Activated T-helper 1 cell treated with anti-CD3 and anti-CD28 coated beads, Interleukin-2, amount 50 U/mL, for 16 hours (primary cell): ENCODE data around the gene FGF12.

Source experiments
- DNase-seq, 2 donors: peaks; one replicate each; pipeline ENCODE4 v3.0.0-alpha.2; 2020; ENCODE audit warnings: low read depth in 1 of 2, low spot score in 1 of 2

FGF12 gene

DNA sequence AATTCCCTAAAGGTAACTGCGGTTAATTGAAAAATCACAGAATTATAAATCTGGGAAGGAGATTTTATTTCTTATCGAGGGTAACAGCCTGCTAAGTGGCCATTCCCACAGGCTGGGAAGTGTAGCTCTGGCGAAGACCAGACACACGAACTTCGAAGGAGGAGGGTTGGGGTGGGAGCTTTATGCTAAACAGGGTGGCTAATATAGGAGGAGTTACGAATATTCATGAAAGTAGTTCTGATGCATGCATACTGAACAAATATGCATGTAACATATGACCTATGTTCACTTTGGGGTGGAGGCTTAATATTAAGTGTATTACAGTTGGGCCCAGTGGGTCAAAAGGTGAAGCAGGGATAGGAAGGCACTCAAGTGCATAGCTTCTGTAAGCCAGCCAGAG, 221.6 kb downstream of the FGF12 start:
- DNase-seq, result no peak

DNA sequence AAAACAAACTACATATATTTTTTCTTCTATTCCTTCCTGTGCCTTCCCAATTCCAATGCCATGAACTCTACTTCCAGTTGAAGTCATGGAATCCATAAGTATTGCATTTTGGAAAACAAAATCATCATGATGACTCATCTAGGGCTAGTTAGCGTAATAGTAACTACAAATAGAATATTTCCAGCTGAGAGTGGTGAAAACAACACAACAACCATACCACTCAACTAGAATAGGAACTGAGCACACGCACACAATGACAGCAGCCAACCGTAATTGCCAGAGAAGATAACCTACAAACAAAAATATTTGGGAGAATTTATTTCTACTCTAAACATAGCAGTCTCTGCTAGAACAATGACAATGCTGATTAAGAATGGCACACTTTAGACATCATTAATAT, 225.9 kb downstream of the FGF12 start:
- DNase-seq, result no peak

DNA sequence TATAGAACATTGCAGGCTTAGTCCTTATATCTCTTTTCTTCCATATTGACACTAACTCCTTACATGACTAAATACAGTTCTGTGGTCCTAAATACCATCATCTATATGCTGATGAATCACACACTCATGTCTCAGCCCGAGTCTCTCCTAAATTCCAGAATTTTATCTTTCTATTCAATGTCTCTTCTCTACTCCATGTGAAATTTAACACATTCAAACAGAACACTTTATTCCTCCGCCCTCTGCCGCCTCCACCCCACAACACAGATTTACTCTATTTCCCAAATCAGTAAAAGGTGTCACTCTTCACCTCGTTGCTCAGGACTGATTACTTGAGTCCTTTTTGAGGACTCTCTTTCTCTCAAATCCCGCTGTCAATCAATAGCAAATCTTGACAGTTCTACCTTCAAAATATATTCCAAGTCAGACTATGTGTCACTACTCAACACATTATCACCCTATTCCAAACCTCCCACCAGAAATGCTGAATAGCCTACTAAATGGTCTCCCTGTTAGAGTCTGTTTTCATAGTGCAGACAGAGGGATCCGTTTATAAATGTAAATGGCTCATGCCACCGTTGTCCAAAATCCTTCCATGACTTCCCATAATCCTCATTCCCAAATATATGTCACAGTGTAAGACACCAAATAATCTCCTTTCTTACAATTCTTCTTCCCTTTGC, 230.3 kb downstream of the FGF12 start:
- DNase-seq, result no peak

DNA sequence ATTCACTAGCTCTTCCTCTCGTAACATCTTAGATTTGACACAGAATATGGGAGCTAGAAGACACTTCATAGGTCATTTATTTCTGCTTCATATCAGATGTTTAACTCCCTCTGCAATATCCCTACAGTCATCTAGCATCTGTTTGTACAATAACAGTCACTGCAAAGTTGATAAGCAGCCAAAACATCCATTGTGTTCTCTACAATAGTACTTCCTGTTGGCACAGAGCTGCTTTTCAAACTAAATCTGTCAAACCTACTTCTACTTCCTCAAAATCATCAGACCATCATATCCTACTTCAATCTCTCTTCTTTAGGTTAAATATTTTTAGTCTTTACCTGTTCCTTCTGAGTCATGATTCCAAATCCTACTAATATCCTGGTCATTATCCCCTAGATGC, 233.2 kb downstream of the FGF12 start:
- no peak for DNase-seq

DNA sequence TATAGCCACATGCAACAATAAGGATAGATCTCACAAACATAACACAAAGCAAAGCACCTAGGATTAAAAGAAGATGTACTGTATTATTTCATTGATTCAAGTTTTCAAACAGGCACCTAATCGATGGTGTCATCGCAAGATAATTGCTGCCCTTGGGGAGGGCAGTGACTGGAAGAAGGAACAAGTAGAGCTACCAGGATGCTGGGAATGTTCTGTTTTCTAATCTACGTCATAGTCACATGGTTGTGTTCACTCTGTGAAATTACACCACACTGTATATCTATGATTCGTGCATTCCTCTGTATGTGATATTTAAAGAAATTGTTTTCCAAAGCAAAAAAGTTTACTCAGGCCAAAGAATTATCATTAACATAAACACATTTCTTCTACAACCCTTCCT, 236.6 kb downstream of the FGF12 start:
- DNase-seq, result no peak

DNA sequence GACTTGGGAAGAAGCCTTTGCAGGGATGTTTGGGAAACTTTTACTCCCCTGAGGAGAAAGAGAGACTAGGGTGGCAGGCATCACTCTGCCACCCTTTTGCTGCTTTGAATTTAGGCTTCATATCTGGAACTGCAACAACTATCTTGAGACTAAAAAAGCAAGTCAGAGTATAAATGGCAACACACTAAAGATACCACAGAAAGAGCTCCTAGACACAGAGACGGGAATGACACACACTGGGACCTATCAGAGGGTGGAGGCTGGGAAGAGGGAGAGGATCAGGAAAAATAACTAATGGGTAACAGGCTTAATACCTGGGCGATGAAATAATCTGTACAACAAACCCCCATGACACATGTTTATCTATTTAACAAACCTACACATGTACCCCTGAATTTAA, 237.8 kb downstream of the FGF12 start:
- no peak for DNase-seq

DNA sequence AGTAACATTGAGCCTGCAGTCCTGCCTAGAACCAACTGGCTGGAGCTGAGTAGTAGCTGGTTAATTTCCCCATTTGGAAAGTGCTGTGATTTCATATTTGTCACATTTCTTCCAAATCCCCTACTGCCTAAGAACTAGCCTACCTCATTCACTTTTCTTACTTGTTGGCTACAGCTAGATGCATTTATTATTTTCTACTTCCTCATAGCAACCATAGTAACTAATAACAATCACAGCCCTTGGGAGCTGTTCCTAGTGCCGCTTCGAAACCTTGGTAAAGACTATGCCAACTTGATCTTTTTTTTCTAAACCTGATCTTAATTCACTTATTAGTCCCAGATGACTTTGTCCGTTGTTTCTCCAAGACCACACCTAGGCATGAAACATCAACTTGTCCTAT, 240.3 kb downstream of the FGF12 start:
- DNase-seq, result no peak

DNA sequence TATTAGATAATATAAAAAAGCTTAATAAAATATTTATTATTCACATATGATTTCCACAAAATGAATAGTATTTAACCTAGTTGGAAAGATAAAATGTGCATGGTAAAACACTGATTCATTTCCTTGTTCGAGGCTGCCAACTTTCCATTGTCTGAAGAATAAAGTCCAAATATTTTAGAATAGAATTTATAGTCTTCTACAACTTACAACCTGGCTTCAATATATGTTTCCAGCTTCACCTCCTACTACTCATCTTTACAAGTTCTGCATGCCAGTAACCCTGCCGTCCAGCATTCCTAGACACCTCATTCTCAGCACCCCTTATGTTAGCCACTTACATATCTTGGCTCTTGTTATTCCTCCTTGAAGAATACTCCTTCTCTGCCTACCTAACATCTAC, 244.5 kb downstream of the FGF12 start:
- DNase-seq, result no peak

DNA sequence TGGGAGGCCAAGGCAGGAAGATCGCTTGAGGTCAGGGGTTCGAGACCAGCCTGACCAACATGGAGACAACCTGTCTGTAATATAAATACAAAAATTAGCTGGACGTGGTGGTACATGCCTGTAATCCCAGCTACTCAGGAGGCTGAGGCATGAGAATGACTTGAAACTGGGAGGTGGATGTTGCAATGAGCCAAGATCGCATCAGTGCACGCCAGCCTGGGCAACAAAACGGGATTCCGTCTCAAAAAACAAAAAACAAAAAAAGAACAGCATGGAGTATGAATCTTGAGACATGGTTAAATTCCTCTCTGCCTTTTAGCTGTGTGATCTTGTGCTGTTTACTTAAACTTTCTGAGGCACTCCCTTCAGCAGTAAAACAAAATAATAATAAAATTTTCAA, 244.9 kb downstream of the FGF12 start:
- DNase-seq, result no peak

DNA sequence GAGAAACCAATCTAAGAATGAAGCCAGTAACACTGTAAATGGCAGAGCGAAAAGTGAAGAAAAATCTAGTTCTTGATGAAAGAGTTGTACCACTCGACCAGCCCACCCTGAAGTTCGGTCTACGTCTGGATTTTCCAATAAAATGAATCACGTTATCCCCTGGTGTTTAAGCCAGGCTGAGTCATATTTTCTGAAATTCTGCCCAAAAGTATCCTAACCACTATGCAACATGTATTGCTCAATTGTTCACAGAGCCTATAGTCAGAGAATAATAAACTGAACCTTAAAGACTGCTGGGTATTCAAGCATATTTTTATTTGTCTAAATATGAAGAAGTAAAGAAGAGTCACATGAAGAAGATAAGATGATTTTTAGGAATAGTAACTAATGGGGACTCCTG, 245.7 kb downstream of the FGF12 start:
- DNase-seq, result no peak

DNA sequence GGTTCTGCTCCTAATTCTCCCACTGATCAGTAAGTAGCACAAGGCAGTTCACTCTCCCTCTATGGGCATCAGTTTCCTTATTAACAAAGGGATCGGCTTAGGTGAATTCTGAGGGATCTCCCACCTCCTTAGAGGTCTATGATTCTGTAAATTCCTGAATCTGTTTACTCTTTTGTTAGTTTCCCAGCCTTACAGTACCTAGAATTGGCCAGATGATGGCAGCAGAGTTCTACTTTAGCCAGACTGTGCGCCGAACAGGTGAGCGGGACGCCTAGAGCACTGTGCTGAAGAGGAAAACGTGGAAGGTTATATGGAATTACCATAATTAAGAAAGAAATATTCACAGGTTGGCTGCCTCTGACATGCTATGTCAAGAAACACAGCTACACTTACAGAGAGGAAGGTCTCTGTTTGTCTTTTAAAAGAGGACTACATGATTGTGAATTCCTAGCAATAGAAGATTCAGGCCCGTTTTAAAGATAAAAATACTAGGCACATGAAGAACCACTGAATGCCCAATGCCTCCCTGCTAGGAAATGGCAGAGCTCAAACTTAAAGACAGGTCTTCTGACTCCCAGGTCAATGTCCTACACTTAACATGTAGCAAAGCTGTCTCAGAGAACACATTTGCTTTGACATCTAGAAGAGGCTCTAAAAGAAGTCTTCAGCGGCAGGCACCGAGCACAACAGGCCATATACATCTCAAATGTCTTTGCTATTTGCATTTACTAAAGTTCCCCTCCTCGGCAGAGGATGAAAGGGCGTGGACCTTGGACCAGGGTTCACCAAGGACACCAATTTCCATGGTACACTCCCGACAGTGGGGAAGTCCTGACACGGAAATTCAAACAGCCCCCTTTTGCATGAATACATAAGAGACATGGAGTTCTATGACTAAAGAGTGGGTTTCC, 259.9 kb downstream of the FGF12 start:
- DNase-seq, result peak in 1 of 2 donors; percentile 8

DNA sequence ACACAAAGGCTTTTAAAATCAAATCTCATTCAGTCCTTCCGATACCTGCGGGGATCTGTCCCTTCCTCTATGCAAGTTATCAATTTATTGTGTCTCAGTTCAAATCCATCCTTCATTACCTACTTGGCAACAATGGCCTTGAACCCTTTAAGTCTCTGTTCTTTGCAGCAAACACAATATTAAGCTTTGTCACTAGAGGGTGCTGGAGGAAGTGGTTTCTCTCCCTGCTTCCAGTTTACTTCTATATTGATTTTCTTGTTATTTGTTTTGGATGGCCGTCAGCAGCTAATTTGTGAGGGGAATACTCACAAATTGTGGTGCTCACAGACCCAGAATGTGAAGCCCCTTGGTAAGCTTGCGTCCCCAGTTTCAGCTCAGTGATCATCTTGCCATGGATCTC, 278.3 kb downstream of the FGF12 start:
- no peak for DNase-seq

DNA sequence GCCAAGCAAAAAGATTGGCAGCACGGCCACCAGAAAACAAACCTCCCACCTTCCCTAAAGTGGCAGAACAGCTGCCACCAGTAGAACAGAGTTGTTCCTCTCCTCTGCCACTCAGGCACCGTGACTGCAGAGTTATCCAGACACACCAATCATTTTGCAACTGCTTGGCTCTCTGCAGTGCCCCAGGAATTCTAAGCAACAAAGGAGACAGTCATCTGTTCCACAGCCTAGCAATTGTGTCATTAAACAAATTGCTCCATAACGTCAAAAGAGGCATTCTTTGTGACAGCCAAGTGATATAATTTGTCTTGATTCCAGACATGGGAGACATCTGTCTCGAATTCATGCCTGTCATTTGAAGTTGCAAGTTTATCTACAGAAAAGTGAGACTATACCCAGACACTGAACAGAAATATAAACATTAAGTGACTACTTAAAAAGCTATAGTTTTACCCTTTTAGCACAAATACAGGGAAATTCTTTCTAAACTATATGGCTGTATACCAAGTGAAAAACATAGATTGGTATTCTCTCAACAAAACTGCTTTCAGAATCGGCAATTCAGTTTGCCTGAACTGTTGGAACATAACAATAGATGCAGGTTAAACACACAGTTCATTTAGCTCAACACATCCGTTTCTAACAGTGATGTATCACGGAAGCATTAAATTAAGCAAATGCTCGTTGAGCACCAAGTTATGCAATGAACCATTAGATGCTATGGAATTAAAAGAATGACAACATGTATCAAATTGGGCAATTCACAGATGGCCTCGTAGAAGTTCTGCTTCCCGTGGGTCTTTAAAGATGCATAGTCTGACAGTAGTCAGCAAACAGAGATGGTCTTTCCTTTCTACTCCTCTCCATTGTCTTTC, 281.3 kb downstream of the FGF12 start:
- no peak for DNase-seq

DNA sequence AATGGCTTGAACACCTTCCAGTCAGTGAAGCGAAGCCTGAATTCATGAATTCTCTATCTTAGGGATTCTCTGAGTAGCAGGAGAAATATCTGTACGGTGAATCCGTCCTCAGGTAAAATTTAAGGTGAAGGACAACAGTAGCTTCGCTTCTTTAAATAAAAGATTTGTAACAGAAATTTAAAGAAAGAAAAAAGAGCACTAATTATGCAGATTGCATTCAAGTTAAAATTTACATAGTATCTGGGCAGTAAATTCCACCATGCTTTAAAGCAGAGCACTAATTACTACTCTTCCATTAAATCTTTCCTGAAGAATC, 282.6 kb downstream of the FGF12 start:
- DNase-seq, result no peak

DNA sequence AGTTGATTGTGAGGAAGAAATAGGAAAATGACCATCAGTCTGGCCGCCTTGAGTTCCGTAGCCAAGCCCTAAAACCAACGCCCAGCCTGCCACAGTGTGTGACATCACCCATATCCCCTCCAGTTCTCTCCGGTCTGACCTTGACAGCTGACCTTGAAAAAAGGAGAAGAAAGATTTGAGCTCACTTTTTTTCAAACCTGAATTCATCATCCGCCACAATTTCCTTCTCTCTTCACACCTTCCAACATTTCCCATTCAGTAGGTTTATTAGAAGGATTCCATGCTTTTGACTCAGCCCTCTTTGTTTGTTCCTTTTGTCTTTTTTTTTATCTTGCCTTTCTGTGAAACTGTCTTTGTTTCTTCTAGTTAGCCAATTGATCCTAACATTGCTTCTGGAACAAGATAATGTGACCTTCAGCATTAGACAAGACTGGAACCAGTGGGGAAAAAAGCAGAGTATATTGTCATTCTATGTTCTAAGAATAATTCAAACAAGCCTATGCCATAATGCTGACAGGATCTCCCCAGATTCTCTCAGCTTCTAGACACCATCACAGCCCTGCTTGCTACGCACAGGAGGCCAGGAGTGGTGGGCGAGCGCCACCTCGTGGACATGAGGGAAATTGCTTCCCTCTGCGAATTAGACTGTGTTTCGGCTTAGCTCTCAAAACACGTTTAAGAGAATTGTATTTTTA, 283.1 kb downstream of the FGF12 start:
- peak in 1 of 2 donors; percentile 13 for DNase-seq

DNA sequence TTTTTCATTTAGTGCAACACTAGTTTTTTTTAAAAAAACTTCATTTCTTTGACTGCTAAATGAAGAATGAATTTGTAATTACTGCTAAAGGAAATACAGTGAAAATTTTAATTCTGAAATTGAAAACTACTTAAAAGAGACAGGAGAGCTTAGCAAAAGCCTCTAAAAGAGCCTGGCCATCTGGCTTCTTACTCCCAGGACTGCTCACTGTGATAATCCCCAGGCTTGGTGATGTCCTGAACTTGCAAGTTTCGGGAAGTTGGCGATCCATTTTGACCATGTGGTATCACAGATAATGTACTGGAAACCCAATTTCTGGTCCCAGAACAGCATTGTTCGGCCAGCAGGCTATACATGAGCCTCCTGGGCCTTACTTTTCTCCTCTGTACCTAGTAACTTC, 292.1 kb downstream of the FGF12 start:
- DNase-seq, result no peak

DNA sequence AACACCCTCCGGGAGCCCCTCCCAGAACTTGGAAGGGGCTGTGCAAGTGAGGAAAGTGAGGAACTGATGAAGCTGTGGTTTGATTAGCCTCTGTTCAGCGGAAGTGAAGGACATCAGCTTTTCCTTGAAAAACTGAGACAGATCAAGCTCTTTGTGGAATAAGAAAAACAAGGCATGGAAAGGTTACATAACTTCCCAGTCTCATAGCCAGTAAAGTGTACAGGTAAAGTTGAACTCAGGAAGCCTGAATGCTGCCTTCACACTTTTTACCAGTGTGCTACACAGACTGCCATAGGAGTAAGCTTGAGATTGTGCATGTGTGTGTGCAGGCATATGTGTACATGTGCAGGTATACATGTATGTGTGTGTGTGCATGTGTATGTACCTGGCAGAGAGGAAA, 293.2 kb downstream of the FGF12 start:
- no peak for DNase-seq

DNA sequence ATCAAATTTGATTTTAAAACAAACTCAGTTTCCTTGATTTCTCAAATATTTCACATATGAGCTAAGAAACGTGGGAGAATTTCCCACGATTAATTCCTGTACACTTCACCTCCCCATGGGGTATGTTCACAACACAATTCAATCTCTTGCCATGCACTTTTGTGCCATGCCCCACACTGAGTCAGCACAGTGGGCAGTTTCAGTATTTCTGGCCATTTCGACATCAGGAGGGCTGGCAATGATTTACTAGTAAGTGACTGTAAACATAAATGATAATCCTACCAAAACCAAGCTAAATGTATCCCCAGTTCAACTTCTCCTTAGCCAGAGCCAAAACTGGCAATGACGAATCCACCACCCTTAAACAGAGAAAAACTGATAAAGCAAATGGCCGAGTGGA, 293.6 kb downstream of the FGF12 start:
- DNase-seq, result no peak

DNA sequence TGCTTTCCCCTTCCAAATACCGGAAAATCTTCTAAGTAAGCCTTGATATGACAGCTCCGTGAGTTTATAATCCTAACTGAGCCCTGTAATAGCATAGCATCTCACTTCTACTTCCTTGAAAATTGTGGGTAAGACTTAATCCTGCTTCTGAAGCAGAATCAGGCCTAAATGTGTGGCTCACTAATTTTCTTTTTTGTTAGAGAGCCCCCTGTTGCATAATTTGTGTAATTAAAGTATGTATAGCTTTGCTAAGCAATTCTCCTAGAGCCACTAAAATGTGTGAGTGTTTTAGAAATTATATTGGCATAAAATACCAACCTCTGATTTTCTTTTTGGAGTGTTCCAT, 304.4 kb downstream of the FGF12 start:
- no peak for DNase-seq

DNA sequence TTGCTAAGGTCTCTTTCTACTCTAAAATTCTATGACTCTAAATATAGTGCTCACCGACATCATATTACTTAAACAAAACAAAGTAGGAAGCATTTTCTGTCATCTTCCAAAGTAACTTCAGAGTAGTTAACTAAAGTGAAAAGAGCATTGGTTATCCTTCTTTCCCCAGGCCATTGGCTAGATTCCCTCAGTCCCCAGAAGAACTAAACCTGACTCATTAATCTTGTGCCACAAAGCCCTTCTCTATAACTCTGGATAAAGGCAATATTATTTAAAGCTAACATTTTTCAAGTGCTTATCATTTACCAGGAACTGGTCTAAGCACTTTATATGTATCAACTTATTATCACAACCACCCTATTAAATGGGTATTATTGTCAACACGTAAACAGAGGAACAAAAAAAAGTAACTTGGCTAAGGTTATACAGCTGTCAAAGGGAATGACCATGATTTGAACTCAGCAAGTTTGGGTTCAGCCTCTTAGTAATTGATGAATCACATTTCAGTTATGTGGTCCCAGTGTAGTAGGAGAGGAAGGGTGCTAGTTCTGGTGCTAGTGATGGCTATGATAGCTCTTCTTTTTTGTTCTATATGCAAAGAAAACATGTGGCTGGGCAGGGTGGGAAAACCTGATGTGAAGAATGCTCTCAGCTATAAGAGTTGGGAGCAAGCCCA, 304.9 kb downstream of the FGF12 start:
- no peak for DNase-seq

DNA sequence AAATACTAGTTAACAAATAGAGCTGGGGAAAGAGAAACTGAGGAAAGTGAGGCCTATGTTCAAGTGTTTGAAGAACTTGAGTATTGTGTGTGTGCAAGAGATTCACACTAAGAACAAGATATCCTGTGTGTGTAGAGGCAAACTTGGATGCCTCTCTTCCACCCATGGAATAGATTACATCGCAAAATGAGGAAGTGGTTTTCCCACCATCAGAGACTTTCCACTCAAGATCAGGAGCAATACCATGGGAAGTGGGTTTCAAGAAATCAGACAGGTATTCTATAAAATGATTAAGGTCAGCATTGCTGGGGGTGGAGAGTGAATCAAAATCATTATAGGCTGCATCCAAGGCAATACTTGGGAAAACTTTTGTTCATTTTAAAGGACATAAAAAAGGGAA, 308.0 kb downstream of the FGF12 start:
- DNase-seq, result no peak
